GM19025 (cell line): Measurements from ENCODE around the gene ATP2B2.
A peak's percentile ranks its signal among the peaks of the same experiment; 100 is the strongest.

Source experiments
- ATAC-seq: cut with Tn5 transposase; IDR thresholded peaks from one replicate; pipeline ENCODE4 v1.9.1; 2021; ENCODE audit warnings: mild to moderate bottlenecking, low read depth, moderate library complexity; ENCODE audit not compliant: unreplicated experiment

Gene ATP2B2

DNA sequence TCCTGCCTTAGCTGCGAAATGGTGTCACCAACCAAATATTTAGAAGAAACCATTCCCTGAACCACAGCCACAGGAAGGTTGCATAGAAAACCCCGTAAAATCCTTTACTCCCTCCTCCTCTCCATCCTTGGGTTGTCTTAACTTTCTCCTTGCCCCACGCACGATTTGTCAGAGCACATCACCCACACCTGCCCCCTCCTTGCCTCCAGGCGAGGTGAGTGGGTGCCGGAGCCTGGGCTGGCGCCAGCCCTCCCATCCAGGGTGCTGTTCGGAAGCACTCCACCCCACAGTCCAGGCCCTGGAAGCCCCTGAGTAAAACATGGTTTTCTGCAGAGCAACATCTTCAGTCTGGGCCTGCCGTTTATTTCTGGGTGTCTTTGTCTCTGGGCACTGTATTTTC is 216.3 kb downstream of the ATP2B2 start:
- ATAC-seq = no peak

DNA sequence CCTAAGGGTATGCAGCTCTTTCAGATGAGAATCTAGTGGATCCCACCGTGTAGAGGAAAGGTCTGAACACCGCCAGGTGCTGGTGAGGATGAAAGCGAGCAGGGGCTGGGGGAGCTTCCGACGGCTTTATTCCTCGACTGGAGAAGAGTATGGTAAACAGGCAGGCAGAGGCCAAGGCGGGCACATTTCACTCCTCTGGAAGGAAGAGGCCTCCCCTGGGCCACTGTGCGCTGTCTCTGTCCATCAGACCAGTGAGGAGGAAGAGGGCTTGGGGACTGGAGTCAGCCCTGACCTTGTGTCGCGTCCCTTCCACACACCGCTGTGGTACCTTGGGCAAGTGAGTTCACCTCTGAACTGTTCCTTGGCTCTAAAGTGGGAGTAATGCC is 216.8 kb downstream of the ATP2B2 start:
- no peak for ATAC-seq

DNA sequence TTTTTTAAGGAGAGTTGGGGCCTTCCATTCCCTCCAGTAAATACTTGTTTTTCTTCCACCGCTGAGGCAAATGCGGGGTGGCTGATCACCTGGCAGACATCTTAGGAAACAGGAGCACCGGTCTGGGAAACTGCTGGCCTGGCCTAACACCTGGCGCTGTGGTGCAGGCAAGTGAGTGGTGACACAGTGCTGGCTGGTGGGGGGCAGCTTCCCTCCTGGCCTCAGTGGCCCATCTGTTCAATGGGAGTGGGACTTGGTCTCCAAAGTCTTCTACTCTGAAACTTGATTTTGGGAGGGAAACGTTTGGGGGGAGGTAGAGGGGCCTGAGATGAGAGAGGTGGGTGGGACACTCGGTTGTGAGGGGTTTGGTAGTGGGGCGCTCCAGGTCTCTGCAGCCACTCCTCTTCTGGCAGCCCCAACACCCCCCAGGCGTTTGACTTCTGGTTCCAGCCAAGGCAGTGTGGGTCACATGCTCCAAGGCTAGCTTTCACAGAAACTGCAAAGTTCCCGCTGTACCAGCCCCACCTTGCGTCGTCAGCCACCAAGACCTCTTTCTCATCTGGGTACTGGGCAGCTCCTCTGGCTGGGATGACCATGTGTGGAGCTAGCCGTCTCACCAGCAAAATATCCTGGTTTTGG is 217.3 kb downstream of the ATP2B2 start:
- ATAC-seq = no peak

DNA sequence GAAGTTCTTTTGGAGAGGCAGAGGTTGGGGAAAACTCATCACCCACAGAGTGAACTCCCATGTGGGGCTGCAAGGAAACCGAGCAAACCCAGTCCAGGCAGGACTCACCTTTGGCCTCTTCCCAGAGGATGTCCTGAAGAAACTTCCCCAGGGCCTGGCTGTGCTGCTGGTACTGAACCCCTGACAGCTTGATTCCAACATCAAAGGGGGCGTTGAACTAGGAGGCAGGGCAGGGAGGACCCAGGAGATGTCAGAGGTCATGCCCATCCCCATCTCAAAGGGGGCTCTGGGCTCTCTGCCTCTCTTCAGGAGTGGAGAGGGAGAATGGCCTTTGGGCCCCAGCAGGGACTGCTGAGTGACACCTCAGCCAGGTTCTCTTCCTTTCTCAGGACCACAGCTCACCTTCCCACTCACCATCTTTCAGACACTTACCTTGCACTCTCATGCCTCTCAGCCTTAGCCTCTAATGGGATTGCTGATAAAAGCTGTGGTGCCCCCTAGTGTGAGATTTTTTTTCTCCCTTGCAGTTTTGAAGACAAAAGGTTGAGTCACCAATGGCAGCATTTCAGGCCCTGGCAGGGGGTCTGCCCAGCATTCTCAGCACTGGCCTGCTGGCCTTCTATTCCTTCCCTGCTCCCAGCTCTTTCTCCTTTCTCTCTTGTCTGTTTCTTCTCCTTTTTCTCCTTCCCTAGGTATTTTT is 218.6 kb downstream of the ATP2B2 start:
- no peak for ATAC-seq

DNA sequence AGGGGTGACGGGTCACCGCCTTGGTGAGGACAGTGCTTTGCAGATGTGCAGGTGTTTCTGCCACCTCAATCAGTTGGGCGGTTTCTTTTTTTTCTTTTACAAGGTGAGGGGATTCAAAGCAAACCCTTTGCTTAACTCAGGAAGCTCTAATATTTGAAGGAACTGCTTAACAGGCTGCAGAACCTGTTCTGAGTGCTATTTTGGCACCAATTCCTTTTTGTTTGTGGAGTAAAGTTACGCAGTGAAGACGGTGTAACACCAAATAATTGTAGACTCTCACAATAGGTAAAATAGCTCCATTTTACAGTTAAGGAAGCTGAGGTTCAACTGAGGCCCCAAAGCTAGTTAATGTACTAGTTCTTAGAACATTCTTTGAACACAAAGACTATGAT is 219.3 kb downstream of the ATP2B2 start:
- no peak for ATAC-seq

DNA sequence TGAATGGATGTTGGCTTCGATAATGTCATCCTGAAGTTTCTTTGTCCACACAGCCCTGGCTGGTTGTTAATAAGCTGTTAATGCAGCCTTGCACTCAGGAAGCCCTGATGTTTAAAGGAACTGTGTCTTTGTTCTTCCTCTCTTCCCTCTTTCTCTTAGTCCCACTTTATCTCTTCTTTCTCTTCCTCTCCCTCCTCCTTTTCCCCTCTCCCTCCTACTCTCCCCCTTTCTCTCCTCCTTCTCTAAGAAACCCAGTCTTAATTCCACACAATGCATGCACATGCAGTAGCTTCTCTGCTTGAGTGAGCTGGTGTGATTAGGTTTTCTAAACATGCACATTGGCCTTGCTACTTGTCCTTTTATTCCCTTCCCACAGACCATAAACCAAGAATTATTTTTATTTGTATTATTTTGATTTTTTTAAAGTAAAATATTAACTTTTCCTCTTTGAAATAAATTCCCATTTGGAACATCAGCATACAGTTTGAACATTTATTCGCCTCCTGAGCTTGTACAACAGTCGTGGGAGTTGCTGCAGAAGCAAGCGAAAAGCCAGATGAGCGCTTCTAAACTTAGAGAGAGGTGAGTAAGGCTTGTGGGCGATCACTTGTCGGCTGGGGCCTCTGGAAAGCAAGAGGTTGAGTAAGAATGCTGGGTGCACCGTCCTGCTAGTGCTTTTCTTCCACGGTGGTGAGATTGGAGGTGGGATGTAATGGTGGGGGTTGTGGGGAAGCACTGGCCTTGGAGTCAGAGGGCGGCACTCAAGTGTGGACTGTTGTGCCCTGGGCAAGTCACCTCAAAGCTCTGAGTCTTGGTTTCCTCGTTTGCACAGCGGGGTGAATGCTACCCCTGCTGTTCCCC is 219.9 kb downstream of the ATP2B2 start:
- no peak for ATAC-seq

DNA sequence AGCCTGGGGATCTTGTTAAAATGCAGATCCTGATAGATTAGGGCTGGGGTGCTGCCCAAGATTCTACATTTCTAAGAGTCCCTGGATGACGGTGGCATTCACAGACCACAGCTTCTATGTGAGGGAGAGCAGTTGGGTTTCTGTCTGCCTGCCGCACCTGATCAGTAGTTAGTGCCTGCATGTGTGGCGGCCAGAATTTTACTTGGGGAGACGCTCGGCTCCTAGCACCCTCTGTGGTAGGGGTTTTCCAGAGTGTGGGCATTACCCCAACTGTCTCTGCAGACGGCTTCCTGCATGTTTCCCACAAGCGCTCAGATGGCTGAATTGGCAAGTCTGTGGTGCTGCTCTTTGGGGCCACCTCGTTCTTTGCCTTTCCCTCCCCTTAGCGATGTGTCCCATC is 220.9 kb downstream of the ATP2B2 start:
- ATAC-seq = peak; percentile 60

DNA sequence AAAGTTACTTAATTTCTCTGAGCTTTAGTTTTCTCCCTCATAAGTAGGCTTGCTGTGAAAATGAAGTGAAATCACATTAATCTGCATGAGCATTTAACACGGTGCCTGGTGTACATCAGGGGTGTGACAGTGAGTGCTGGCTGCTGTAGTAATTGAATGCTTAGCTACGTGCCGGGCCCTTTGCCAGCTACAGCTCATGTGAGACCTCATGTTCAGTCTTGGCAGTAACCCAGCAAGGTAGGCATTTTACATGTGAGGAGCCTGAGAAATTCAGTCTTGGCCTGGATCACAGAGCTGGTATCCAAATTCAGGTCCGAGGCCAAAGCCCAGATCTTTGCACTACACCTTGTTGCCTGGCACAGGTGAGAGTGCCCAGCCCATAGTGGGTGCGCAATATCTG is 221.7 kb downstream of the ATP2B2 start:
- ATAC-seq = no peak

DNA sequence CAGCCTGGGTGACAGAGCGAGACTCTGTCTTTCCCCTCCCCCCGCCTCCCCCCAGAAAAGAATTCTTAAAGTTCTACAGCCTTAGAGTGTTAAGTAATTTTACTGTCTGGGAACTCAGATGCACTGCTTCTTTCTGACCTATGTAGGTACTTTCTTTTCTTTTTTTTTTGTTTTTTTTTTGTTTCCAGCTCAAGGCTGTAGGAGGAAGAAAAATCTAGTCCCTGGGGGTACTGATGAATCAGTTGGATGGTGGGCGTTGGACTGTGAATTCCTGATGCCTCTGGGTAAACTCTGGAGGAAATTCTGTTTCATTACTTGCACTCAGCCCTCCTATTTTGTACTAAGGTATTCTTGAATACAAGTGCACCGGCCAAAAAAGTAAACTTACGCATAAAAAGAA is 223.4 kb downstream of the ATP2B2 start:
- no peak for ATAC-seq

DNA sequence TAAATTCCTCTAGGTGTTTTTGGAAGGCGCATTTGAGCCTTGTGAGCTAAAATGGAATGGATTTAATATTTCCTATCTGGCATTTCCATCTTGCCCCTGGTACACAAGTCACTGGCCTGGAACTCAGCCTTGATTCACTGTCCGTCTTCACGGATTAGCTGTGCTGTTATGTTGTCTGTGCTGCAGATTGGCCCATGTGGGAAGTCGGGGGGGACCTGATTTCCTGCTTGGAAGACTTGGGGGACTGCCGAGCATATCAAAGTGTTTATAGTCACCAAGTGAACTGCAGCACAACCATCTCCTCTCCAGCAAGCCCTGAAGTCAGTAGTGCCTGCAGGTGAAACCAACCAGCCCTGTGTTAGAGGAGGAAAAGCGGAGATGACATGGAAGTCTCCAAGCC is 224.8 kb downstream of the ATP2B2 start:
- no peak for ATAC-seq

DNA sequence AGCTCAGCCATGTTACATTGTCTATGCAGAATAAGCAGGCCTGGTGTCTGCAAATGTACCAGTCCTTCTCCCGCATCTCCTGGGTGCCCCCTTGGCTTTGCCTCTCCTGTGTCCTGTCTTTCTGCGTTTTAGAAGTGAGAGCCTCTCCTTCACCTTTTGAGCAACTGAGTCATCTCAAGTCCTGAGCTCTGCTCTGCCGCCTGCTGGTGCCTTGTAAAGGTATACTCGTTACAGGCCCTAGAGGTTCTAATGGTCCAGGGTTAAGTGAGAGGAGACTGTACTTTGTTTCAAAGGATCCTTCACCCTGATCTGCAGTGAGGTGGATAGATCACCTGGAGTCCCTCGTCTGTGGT is 225.2 kb downstream of the ATP2B2 start:
- no peak for ATAC-seq

DNA sequence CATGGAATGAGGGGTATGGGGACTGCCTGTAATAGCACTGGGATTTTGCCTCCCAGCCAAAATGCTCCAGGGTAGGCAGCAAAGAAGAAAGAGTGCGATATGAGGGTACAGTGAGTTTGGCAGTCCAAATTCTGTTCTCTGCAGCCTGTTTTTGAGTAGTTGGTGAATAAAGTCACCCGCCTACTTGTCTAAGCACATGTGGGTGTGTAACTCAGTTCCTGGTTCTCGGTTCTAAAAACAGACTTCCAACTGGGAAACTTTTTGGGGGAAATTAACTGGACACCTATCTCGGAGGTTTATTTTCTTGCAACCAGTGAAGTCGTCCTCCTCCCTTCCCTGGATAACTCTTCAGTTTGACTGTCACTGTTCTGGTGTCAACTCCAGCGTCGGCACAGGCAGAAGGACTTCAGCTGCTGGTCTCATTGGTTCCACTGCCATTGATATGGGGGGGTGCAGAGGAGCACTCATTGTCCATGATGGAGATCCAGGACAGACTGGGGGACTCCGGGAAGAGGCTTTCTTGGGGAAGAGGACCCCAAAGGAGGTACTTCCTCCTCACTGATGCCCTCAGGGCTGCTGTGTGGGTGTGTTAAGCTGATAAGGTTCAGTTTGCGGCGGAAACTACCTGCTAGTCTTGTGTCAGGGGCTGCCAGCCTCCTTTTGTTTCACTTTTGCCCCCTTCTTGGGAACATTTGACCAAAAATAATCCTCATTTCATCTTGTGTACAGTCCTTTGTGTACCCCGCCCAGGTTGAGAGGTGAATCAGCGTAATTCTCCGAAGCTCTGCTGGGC is 225.8 kb downstream of the ATP2B2 start:
- ATAC-seq = no peak

DNA sequence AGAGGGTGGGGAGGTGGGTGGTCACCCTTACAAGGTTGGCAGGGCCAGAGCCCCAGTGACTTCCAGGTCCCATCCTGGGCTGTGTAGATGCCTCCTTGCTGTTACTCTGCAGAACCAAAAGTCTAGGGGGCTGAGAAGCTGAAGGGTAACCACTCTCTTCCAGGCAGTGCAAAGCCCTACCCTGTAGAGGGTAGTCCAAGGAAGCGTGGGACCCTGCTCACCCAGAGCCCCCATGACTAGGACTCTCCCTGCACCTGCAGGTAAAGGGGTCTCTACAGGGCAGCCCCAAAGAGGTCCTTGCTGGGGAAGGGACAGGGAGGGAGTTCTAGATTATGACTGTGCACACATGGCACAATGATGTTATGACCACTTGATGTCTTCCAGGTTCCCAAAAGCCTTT is 226.9 kb downstream of the ATP2B2 start:
- ATAC-seq = no peak

DNA sequence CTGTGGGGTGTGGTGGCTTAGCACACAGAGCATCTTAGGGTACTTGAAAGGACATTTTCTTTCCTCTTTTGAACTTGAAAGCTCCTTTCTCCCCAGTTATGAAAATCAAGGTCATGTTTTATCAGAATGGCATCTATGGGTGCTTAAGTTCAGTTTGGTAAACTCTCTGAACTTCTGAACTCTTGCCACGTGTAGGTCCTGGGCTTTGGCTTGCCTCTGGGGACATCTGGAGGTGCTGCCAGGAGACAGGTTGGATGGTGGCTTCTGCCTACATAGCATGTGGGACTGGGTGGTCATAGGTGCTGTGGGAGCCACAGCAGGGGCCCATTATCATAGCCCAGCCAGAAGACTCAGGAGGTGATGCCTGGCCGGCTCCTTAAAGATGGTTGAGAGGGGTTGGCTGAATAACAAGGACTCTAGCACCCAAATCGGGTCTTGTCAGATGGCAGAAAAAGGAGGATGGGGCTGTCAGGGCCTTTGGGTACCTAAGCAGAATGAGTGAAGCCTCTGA is 228.2 kb downstream of the ATP2B2 start:
- no peak for ATAC-seq

DNA sequence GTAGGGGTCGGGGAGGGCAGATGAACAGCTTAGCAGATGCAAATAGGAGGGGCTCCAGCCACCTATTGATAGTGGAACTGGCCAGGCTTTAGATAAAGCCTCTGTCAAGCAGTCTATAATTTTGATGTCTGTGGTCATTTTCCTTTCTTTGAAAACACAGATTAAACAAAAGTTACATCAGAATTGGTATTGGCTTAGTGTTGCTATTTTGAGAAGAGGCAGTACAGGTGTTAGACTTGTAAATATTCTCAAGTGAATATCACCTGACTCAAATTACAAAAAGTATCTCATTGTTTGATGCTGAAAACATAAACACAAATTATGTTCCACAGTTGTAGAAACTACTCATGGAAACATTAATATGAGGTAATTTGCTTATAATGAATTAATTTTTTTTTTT is 230.8 kb downstream of the ATP2B2 start:
- ATAC-seq = no peak
